Measurements from ENCODE around the gene PUSL1.

PUSL1 gene

DNA sequence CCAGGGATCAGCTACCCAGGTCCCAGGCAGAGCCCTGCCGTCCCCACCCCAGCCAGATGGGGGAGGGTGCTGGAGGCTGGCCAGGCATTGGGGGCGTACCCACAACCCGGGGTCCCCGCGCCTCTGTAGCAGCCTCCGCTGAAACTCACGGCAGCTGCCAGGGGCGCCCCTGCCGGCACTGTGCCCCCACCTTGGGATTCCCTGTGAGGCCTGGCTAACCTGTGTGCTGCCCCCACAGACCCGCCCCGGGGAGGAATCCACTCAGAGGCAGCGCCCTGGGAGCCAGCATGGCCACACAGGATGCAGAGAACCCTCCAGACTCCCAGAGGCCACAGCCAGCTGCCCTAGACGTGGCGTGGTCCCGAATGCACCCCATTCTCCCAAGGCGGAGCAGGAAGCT lies 37.0 kb downstream of the PUSL1 start:
- TF ChIP-seq CTCF (IDR thresholded peaks at IDR 0.05; ENCODE audit: low read depth, low read length, missing control alignments), result no peak
- H3K4me3 ChIP-seq (replicated peaks; ENCODE audit: low read depth, low read length), result peak overlapping the region; percentile 25
- DNase-seq (ENCODE audit: extremely low read depth, low read depth), result no peak

- no peak for TF ChIP-seq CTCF (IDR thresholded peaks at IDR 0.05; ENCODE audit: low read depth, low read length, missing control alignments)
- peak overlapping the region; percentile 25 for H3K4me3 ChIP-seq (replicated peaks; ENCODE audit: low read depth, low read length)
- no peak for DNase-seq (ENCODE audit: extremely low read depth, low read depth)
Measured at GRCh38 chr1:1345860-1346500, 37.6 kb downstream of the PUSL1 start.

- H3K4me3 ChIP-seq (replicated peaks; ENCODE audit: low read depth, low read length), result peak overlapping the region; percentile 83
- TF ChIP-seq CTCF (IDR thresholded peaks at IDR 0.05; ENCODE audit: low read depth, low read length, missing control alignments), result no peak
- DNase-seq (ENCODE audit: extremely low read depth, low read depth), result no peak
Measured at GRCh38 chr1:1346501-1346890, 38.1 kb downstream of the PUSL1 start.

- peak overlapping the region; percentile 83 for H3K4me3 ChIP-seq (replicated peaks; ENCODE audit: low read depth, low read length)
- TF ChIP-seq CTCF (IDR thresholded peaks at IDR 0.05; ENCODE audit: low read depth, low read length, missing control alignments), result no peak
- no peak for DNase-seq (ENCODE audit: extremely low read depth, low read depth)
Measured at GRCh38 chr1:1347026-1347595, 38.7 kb downstream of the PUSL1 start.

GRCh38 chr1:1347663-1348419 lies 39.4 kb downstream of the PUSL1 start:
- no peak for TF ChIP-seq CTCF (IDR thresholded peaks at IDR 0.05; ENCODE audit: low read depth, low read length, missing control alignments)
- peak overlapping the region; percentile 83 for H3K4me3 ChIP-seq (replicated peaks; ENCODE audit: low read depth, low read length)
- DNase-seq (ENCODE audit: extremely low read depth, low read depth), result no peak

- DNase-seq (ENCODE audit: extremely low read depth, low read depth), result no peak
- TF ChIP-seq CTCF (IDR thresholded peaks at IDR 0.05; ENCODE audit: low read depth, low read length, missing control alignments), result no peak
Measured at GRCh38 chr1:1348420-1349255, 40.2 kb downstream of the PUSL1 start.

More at GRCh38 chr1:1348420-1349255, 40.2 kb downstream of the PUSL1 start:
- peak overlapping the region; percentile 83 for H3K4me3 ChIP-seq (replicated peaks; ENCODE audit: low read depth, low read length)

All from HFF-Myc (cell line).